ENCODE measurements around the gene ZMYND19.

ZMYND19 gene

GRCh38 chr9:137620581-137620980 is 30.3 kb upstream of the ZMYND19 start:
- no peak for DNase-seq (ENCODE audit: extremely low spot score)
- CTCF ChIA-PET = interaction anchor here (1.2 kb wide), 3 partner anchors 11 to 45 kb away, joined by 3 to 5 read pairs (median 3); no protein-coding TSS in a partner anchor
- POLR2A ChIA-PET = interaction anchor here (0.6 kb wide), 1 partner anchor 118 kb away, joined by 4 read pairs; no protein-coding TSS in a partner anchor
- TF ChIP-seq CTCF (IDR thresholded peaks at IDR 0.05; ENCODE audit: control extremely low read depth, extremely low read depth, low read depth, missing control alignments) = no peak

- no peak for TF ChIP-seq CTCF (IDR thresholded peaks at IDR 0.05; ENCODE audit: control extremely low read depth, extremely low read depth, low read depth, missing control alignments)
- DNase-seq (ENCODE audit: extremely low spot score) = no peak
- POLR2A ChIA-PET = interaction anchor here (0.6 kb wide), 1 partner anchor 119 kb away, joined by 4 read pairs; no protein-coding TSS in a partner anchor
- CTCF ChIA-PET = interaction anchor here (0.9 to 1.7 kb wide), 4 partner anchors 9 to 16 kb away, joined by 3 to 9 read pairs (median 6); no protein-coding TSS in a partner anchor
Measured at GRCh38 chr9:137620048-137620405, 29.7 kb upstream of the ZMYND19 start.

- ChIA-PET CTCF (interaction anchor here (0.7 to 1.7 kb wide), 4 partner anchors 9 to 54 kb away, joined by 3 to 9 read pairs (median 4); no protein-coding TSS in a partner anchor), POLR2A (interaction anchor here (0.6 kb wide), 1 partner anchor 119 kb away, joined by 4 read pairs; no protein-coding TSS in a partner anchor)
Measured at GRCh38 chr9:137619240-137620047, 29.1 kb upstream of the ZMYND19 start.

GRCh38 chr9:137618105-137619067 is 28.1 kb upstream of the ZMYND19 start, which contains the start of gene EHMT1:
Gene EHMT1, plus strand, starts transcription at chr9:137619005. Its CDS starts 24 bp downstream, at chr9:137619029.
- peak; percentile 98 for DNase-seq (ENCODE audit: extremely low spot score)
- ChIA-PET CTCF (interaction anchor here (0.7 to 1.7 kb wide), 3 partner anchors 10 to 55 kb away, joined by 3 to 9 read pairs (median 3); no protein-coding TSS in a partner anchor), POLR2A (interaction anchor here (0.6 kb wide), 1 partner anchor 11 kb away, joined by 3 read pairs; no protein-coding TSS in a partner anchor)
- no peak for TF ChIP-seq CTCF (IDR thresholded peaks at IDR 0.05; ENCODE audit: control extremely low read depth, extremely low read depth, low read depth, missing control alignments)

More at GRCh38 chr9:137619240-137620047, 29.1 kb upstream of the ZMYND19 start:
- DNase-seq (ENCODE audit: extremely low spot score) = peak; percentile 61
- no peak for TF ChIP-seq CTCF (IDR thresholded peaks at IDR 0.05; ENCODE audit: control extremely low read depth, extremely low read depth, low read depth, missing control alignments)

- POLR2A ChIA-PET = no interaction called here
- no peak for TF ChIP-seq CTCF (IDR thresholded peaks at IDR 0.05; ENCODE audit: control extremely low read depth, extremely low read depth, low read depth, missing control alignments)
- DNase-seq (ENCODE audit: extremely low spot score) = no peak
- CTCF ChIA-PET = no interaction called here
Measured at GRCh38 chr9:137615387-137615871, 25.1 kb upstream of the ZMYND19 start.

All from GM10248 (cell line).